HL-60 (cell line): ENCODE results near the gene GSK3B.
A peak's percentile ranks its signal among the peaks of the same experiment; 100 is the strongest.
"Not testable (repeated sequence)": the region's sequence is repeated elsewhere in the genome, so short reads cannot be mapped to it uniquely, and the experiment has no call there.

ENCODE experiments used
- DNase-seq, 2 experiments: peaks; one replicate each; pipeline ENCODE4 v3.0.0-alpha.2; 2010 to 2020; ENCODE audit warnings: low read depth in 1 of 2, low spot score in 1 of 2
- H3K27ac ChIP-seq: fragments of 250-450 bp; sonication (Bioruptor Pico); replicated peaks from 2 replicates; pipeline ENCODE4 v1.5.1; 2020; ENCODE audit warnings: mild to moderate bottlenecking, moderate library complexity
- H3K27me3 ChIP-seq: fragments of 250-450 bp; sonication (Bioruptor Pico); 2 replicates; pipeline ENCODE4 v1.5.1; 2021; ENCODE audit warnings: mild to moderate bottlenecking, moderate library complexity; ENCODE audit not compliant: insufficient read depth, poor library complexity, severe bottlenecking
- H3K4me3 ChIP-seq: replicated peaks from 2 replicates; pipeline ENCODE4 v1.5.1; 2011; ENCODE audit warnings: mild to moderate bottlenecking, control low read depth, low read length; ENCODE audit not compliant: insufficient read depth
- CTCF ChIP-seq: IDR thresholded peaks from one replicate; pipeline ENCODE4 v1.5.1; 2011; ENCODE audit warnings: low read length, control low read depth, inconsistent platforms; ENCODE audit not compliant: insufficient read depth
- GABPA ChIP-seq: IDR thresholded peaks from 2 replicates; pipeline ENCODE4 v1.6.1; 2012; ENCODE audit warnings: low read depth
- POLR2AphosphoS5 ChIP-seq: IDR thresholded peaks from 2 replicates; pipeline ENCODE4 v1.6.1; 2012; ENCODE audit warnings: low read depth
- REST ChIP-seq: IDR thresholded peaks from 2 replicates; pipeline ENCODE4 v1.6.1; 2012; ENCODE audit warnings: low read depth; ENCODE audit not compliant: insufficient replicate concordance
- SPI1 ChIP-seq: IDR thresholded peaks from 2 replicates; pipeline ENCODE4 v1.6.1; 2012; ENCODE audit warnings: low read depth, mild to moderate bottlenecking, borderline replicate concordance

The GSK3B gene

GRCh38 chr3:119891944-119892721, 202.1 kb downstream of the GSK3B start:
- peak; percentile 8 to 58 for DNase-seq
- TF ChIP-seq SPI1 = no peak
- no peak for TF ChIP-seq POLR2AphosphoS5
- TF ChIP-seq CTCF = peak; percentile 30
- no peak for TF ChIP-seq REST
- no peak for TF ChIP-seq GABPA
- Histone ChIP-seq H3K27ac (no peak overlapping the region), H3K27me3 (no peaks in the 10 kb centered on the region), H3K4me3 (no peak overlapping the region)

GRCh38 chr3:119888681-119889080, 205.6 kb downstream of the GSK3B start:
- not testable (repeated sequence) for H3K27me3 ChIP-seq, DNase-seq, H3K4me3 ChIP-seq, H3K27ac ChIP-seq

- no peaks in the 10 kb centered on the region for H3K27me3 ChIP-seq
- no peak for DNase-seq
Observed at GRCh38 chr3:119885746-119886530, 208.3 kb downstream of the GSK3B start.

More at GRCh38 chr3:119885746-119886530, 208.3 kb downstream of the GSK3B start:
- no peak overlapping the region for H3K4me3 ChIP-seq
- H3K27ac ChIP-seq = no peak overlapping the region
- no peak for TF ChIP-seq REST
- TF ChIP-seq POLR2AphosphoS5 = no peak
- no peak for TF ChIP-seq SPI1
- TF ChIP-seq CTCF = no peak
- TF ChIP-seq GABPA = no peak
